HUES6 (cell line): ENCODE measurements around the gene HRNR.
"Not testable (repeated sequence)": the region's sequence is repeated elsewhere in the genome, so short reads cannot be mapped to it uniquely, and the experiment has no call there.

Experiments used
- H3K27ac ChIP-seq: 2 replicates; pipeline ENCODE4 v1.7.0; 2013; ENCODE audit warnings: low read depth, mild to moderate bottlenecking, low read length, inconsistent platforms
- H3K27me3 ChIP-seq: 2 replicates; pipeline ENCODE4 v1.6.1; 2013; ENCODE audit warnings: low read length; ENCODE audit not compliant: control insufficient read depth, insufficient read depth
- H3K36me3 ChIP-seq: 2 replicates; pipeline ENCODE4 v1.6.1; 2013; ENCODE audit warnings: low read length; ENCODE audit not compliant: control insufficient read depth, insufficient read depth
- H3K4me1 ChIP-seq: 2 replicates; pipeline ENCODE4 v1.6.1; 2013; ENCODE audit warnings: low read length; ENCODE audit not compliant: control insufficient read depth, insufficient read depth
- H3K4me3 ChIP-seq: 2 replicates; pipeline ENCODE4 v1.5.1; 2013; ENCODE audit warnings: low read depth, low read length
- H3K9ac ChIP-seq: one replicate; pipeline ENCODE4 v1.6.1; 2013; ENCODE audit warnings: mild to moderate bottlenecking, low read length
- H3K9me3 ChIP-seq: 2 replicates; pipeline ENCODE4 v1.6.1; 2013; ENCODE audit warnings: low read depth, low read length; ENCODE audit not compliant: control insufficient read depth, insufficient read depth

Gene HRNR

GRCh38 chr1:152224093-152224492, at the start of gene HRNR:
Gene HRNR, minus strand, starts transcription at chr1:152224193. Its CDS starts 940 bp downstream, at chr1:152223253.
- no peaks in the 10 kb centered on the region for H3K4me1 ChIP-seq
- peaks cover 39% of the 10 kb centered on the region for H3K9me3 ChIP-seq
- peaks cover 5% of the 10 kb centered on the region; the same call in 1 of the 2 replicates for H3K27me3 ChIP-seq
- H3K9ac ChIP-seq, result no peak within 1 kb of the TSS
- no peak within 1 kb of the TSS for H3K27ac ChIP-seq
- H3K36me3 ChIP-seq, result no peaks in the 10 kb centered on the region
- H3K4me3 ChIP-seq, result no peak within 1 kb of the TSS

DNA sequence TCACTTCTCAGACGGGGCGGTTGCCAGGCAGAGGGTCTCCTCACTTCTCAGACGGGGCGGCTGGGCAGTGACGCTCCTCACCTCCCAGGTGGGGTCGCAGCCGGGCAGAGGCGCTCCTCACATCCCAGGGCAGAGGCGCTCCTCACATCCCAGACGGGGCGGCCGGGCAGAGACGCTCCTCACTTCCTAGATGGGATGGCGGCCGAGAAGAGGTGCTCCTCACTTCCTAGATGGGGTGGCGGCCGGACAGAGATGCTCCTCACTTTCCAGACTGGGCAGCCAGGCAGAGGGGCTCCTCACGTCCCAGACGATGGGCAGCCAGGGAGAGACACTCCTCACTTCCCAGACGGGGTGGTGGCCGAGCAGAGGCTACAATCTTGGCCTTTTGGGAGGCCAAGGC, 32.4 kb upstream of the HRNR start:
- not testable (repeated sequence) for H3K4me1 ChIP-seq, H3K36me3 ChIP-seq, H3K27ac ChIP-seq, H3K9ac ChIP-seq, H3K4me3 ChIP-seq, H3K27me3 ChIP-seq
- peaks cover 29% of the 10 kb centered on the region for H3K9me3 ChIP-seq

- Histone ChIP-seq H3K9me3 (peaks cover 24% of the 10 kb centered on the region; the same call in 1 of the 2 replicates), H3K9ac (no peak overlapping the region), H3K4me1 (no peaks in the 10 kb centered on the region), H3K27me3 (peaks cover 12% of the 10 kb centered on the region; the same call in 1 of the 2 replicates), H3K4me3 (no peak overlapping the region), H3K27ac (no peak overlapping the region), H3K36me3 (no peaks in the 10 kb centered on the region)
Measured at GRCh38 chr1:152252157-152252556, 28.2 kb upstream of the HRNR start.

DNA sequence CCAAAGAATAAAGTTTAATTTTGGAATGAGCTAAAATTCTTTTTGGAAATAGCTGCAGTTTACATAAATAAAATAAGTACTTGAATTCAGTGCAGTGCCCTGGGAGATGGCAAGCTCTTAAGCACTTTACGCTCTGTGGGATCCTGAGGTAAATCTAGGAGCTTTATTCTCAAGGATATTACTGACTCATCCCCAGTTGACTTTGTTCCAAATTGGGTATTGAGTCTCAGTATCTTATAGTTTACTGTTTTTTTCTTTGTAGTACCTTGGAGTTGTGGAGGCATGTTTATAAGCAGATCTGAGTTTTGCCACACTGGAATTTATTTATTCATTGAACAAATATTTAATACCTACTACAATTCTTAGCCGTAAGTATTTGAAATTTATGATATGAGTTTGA, 27.4 kb upstream of the HRNR start:
- Histone ChIP-seq H3K9ac (no peak overlapping the region), H3K9me3 (peaks cover 21% of the 10 kb centered on the region; the same call in 1 of the 2 replicates), H3K4me3 (no peak overlapping the region), H3K4me1 (no peaks in the 10 kb centered on the region), H3K27ac (no peak overlapping the region), H3K27me3 (peaks cover 19% of the 10 kb centered on the region; the same call in 1 of the 2 replicates), H3K36me3 (no peaks in the 10 kb centered on the region)

- H3K9me3 ChIP-seq, result peaks cover 17% of the 10 kb centered on the region; the same call in 1 of the 2 replicates
- no peak overlapping the region for H3K4me3 ChIP-seq
- H3K4me1 ChIP-seq, result no peaks in the 10 kb centered on the region
- H3K36me3 ChIP-seq, result no peaks in the 10 kb centered on the region
- H3K27me3 ChIP-seq, result peaks cover 29% of the 10 kb centered on the region; the same call in 1 of the 2 replicates
- H3K27ac ChIP-seq, result no peak overlapping the region
- H3K9ac ChIP-seq, result no peak overlapping the region
Measured at GRCh38 chr1:152247316-152247715, 23.3 kb upstream of the HRNR start.

GRCh38 chr1:152244576-152245273, 20.7 kb upstream of the HRNR start:
- H3K36me3 ChIP-seq, result no peaks in the 10 kb centered on the region
- peaks cover 13% of the 10 kb centered on the region; the same call in 1 of the 2 replicates for H3K9me3 ChIP-seq
- no peak overlapping the region for H3K4me3 ChIP-seq
- no peak overlapping the region for H3K27ac ChIP-seq
- no peaks in the 10 kb centered on the region for H3K4me1 ChIP-seq
- peaks cover 29% of the 10 kb centered on the region; the same call in 1 of the 2 replicates for H3K27me3 ChIP-seq
- no peak overlapping the region for H3K9ac ChIP-seq

- no peak overlapping the region for H3K9ac ChIP-seq
- H3K27ac ChIP-seq, result no peak overlapping the region
- no peaks in the 10 kb centered on the region for H3K36me3 ChIP-seq
- H3K4me3 ChIP-seq, result no peak overlapping the region
- H3K9me3 ChIP-seq, result peaks cover 10% of the 10 kb centered on the region; the same call in 1 of the 2 replicates
- H3K4me1 ChIP-seq, result no peaks in the 10 kb centered on the region
- no peaks in the 10 kb centered on the region for H3K27me3 ChIP-seq
Measured at GRCh38 chr1:152237093-152237492, 13.1 kb upstream of the HRNR start.

DNA sequence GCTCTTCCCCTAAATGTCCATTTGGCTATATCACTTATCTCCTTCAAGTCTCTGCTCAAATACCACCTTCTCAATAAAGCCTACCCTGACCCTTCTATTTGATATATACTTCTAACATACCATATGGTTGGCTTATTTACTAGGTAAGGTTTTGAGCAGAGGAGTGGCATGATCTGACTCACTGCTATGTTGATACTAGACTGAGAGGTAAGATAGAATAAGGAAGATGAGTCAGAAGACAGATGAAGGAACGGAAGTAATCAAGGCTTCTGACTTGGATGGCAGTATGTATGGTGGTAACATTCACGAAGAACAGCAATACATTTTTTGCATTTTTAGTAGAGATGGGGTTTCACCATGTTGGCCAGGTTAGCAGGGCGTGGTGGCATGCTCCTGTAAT, 4.8 kb upstream of the HRNR start:
- H3K4me3 ChIP-seq, result no peak overlapping the region
- peaks cover 5% of the 10 kb centered on the region; the same call in 1 of the 2 replicates for H3K27me3 ChIP-seq
- H3K4me1 ChIP-seq, result no peaks in the 10 kb centered on the region
- H3K9me3 ChIP-seq, result peaks cover 10% of the 10 kb centered on the region; the same call in 1 of the 2 replicates
- H3K27ac ChIP-seq, result no peak overlapping the region
- H3K36me3 ChIP-seq, result no peaks in the 10 kb centered on the region
- no peak overlapping the region for H3K9ac ChIP-seq

GRCh38 chr1:152227310-152227928, 3.4 kb upstream of the HRNR start:
- peaks cover 5% of the 10 kb centered on the region; the same call in 1 of the 2 replicates for H3K27me3 ChIP-seq
- no peak overlapping the region for H3K9ac ChIP-seq
- no peaks in the 10 kb centered on the region for H3K36me3 ChIP-seq
- H3K9me3 ChIP-seq, result peaks cover 12% of the 10 kb centered on the region; the same call in 1 of the 2 replicates
- H3K4me1 ChIP-seq, result no peaks in the 10 kb centered on the region
- no peak overlapping the region for H3K27ac ChIP-seq
- no peak overlapping the region for H3K4me3 ChIP-seq

GRCh38 chr1:152225678-152226077, 1.7 kb upstream of the HRNR start:
- H3K4me1 ChIP-seq, result no peaks in the 10 kb centered on the region
- H3K27ac ChIP-seq, result no peak overlapping the region
- no peaks in the 10 kb centered on the region for H3K36me3 ChIP-seq
- peaks cover 23% of the 10 kb centered on the region; the same call in 1 of the 2 replicates for H3K9me3 ChIP-seq
- peaks cover 5% of the 10 kb centered on the region; the same call in 1 of the 2 replicates for H3K27me3 ChIP-seq
- H3K4me3 ChIP-seq, result no peak overlapping the region
- no peak overlapping the region for H3K9ac ChIP-seq
